ENCODE data around the gene MS4A4E. TPM values are rescaled to one million over a fixed set of nuclear protein-coding genes. Genes with fewer than 3 reads are reported as not detected.

The MS4A4E gene
- total and polyA plus RNA-seq, 12 donors = 0.26 to 3.0 (median 0.82) TPM; not detected in 3

GRCh38 chr11:60184824-60185511, 58.0 kb downstream of the MS4A4E start:
- peaks cover 0 to 5% (median 0%) of the 10 kb centered on the region in 9 donors for H3K36me3 ChIP-seq
- peaks cover 0 to 29% (median 0%) of the 10 kb centered on the region in 9 donors for H3K4me1 ChIP-seq
- intact Hi-C loops (cut with DNase I) = no loop called here
- no peaks in the 10 kb centered on the region for H3K9me3 ChIP-seq
- DNase-seq = no peak
- no peak for TF ChIP-seq CTCF (IDR thresholded peaks at IDR 0.05)
- no peak overlapping the region for H3K4me3 ChIP-seq
- peak in 7 of 8 donors; percentile 61 to 76 (median 70) for ATAC-seq
- WGBS, 2 donors = 59 to 61% methylated on average over 1 of the region's 1 CpG
- peaks cover 0 to 7% (median 0%) of the 10 kb centered on the region in 7 donors for H3K27me3 ChIP-seq
- H3K27ac ChIP-seq = peak overlapping the region in 4 of 10 donors; percentile 6 to 89 (median 38)

DNA sequence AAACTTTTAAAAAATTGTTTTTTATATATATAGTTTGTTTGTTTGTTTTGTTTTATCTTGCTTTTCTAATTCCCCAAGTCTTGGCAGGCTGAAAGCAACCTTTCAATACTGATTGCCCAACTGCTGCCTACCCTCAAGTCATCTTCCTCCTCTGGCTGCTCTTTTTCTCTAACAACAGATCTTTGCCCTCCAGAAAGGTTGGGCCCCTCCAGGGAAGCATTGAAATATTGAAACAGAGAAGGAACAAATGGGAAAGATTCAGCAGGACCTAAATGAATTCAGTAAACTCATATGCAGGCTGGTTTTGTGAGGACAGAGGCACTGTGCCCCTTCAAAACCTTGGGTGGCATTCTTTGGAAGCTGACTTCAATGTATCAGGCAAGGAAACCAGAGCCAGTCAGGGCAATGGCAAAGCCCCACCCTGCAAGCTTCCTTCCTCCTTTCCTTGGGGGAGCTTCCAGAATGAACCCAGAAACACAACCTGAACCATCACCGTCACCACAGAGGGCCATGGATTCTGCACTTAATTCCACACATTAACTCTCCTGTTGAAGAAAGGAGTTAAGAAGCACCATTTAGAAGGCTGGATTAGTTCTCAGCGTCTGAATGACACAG, 59.2 kb downstream of the MS4A4E start:
- H3K36me3 ChIP-seq = peaks cover 0 to 17% (median 0%) of the 10 kb centered on the region in 9 donors
- peaks cover 0 to 33% (median 0%) of the 10 kb centered on the region in 9 donors for H3K4me1 ChIP-seq
- DNase-seq (no peak), ATAC-seq (peak in 6 of 8 donors; percentile 47 to 76 (median 60))
- WGBS, 2 donors = 64 to 83% methylated on average over 2 of the region's 2 CpGs
- H3K9me3 ChIP-seq = no peaks in the 10 kb centered on the region
- intact Hi-C loops (cut with DNase I) = no loop called here
- peak overlapping the region in 4 of 10 donors; percentile 49 to 89 (median 55) for H3K27ac ChIP-seq
- TF ChIP-seq CTCF (IDR thresholded peaks at IDR 0.05) = no peak
- peak overlapping the region in 1 of 10 donors; percentile 58 for H3K4me3 ChIP-seq
- peaks cover 0 to 7% (median 0%) of the 10 kb centered on the region in 7 donors for H3K27me3 ChIP-seq

GRCh38 chr11:60182541-60183330, 60.2 kb downstream of the MS4A4E start, which contains the start of gene MS4A6A:
MS4A6A (minus strand) TSS chr11:60183083; CDS start chr11:60181727, 1,356 bp downstream.
- peak within 1 kb of the TSS in 8 of 10 donors; percentile 2 to 58 (median 23) for H3K4me3 ChIP-seq
- peak within 1 kb of the TSS in 8 of 10 donors; percentile 9 to 89 (median 47) for H3K27ac ChIP-seq
- DNase-seq (no peak), ATAC-seq (peak; percentile 26 to 53 (median 40))
- no peaks in the 10 kb centered on the region for H3K9me3 ChIP-seq
- WGBS, 2 donors = 69 to 78% methylated on average over 10 of the region's 10 CpGs
- no peak for TF ChIP-seq CTCF (IDR thresholded peaks at IDR 0.05)
- peaks cover 0 to 26% (median 0%) of the 10 kb centered on the region in 9 donors for H3K36me3 ChIP-seq
- intact Hi-C loops (cut with DNase I) = no loop called here
- H3K4me1 ChIP-seq = peaks cover 0 to 36% (median 0%) of the 10 kb centered on the region in 9 donors
- H3K27me3 ChIP-seq = peaks cover 0 to 7% (median 0%) of the 10 kb centered on the region in 7 donors

DNA sequence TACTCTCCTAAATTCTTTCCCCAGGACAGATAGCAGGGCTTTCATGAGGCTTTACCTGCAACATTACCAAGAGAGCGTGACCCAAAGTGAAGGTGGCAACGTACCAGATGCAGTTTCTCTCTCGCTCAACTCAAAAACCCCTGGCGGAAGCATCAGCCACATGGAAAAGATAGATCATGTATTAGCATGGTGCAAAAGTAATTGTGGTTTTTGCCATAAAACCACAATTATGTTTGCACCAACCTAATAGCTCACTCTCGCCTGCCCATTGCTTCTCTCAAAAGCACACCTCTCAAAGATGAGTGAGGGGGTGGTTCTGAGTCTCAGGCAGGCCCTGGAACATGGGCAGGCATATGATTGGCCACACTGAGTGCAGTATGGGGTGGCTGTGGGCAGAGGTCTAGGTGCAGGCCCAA, 67.1 kb downstream of the MS4A4E start:
- DNase-seq (no peak), ATAC-seq (no peak)
- Histone ChIP-seq H3K36me3 (peaks cover 0 to 80% (median 0%) of the 10 kb centered on the region in 9 donors), H3K4me3 (no peak overlapping the region), H3K9me3 (no peaks in the 10 kb centered on the region), H3K4me1 (peaks cover 0 to 29% (median 0%) of the 10 kb centered on the region in 9 donors), H3K27me3 (no peaks in the 10 kb centered on the region), H3K27ac (no peak overlapping the region)
- no peak for TF ChIP-seq CTCF (IDR thresholded peaks at IDR 0.05)
- WGBS, 2 donors = 89 to 95% methylated on average over 5 of the region's 5 CpGs
- intact Hi-C loops (cut with DNase I) = loop anchor here in 1 of 10 donors (10.0 kb wide), 1 partner anchor 69 kb away; the partner anchor contains the start of gene MS4A4E
